ENCODE results near the gene KAZN. TPM values are rescaled to one million over a fixed set of nuclear protein-coding genes. Genes with fewer than 3 reads are reported as not detected.

KAZN gene
- total RNA-seq, 2 donors from 2014 or later = 9.8 to 12.2 TPM

DNA sequence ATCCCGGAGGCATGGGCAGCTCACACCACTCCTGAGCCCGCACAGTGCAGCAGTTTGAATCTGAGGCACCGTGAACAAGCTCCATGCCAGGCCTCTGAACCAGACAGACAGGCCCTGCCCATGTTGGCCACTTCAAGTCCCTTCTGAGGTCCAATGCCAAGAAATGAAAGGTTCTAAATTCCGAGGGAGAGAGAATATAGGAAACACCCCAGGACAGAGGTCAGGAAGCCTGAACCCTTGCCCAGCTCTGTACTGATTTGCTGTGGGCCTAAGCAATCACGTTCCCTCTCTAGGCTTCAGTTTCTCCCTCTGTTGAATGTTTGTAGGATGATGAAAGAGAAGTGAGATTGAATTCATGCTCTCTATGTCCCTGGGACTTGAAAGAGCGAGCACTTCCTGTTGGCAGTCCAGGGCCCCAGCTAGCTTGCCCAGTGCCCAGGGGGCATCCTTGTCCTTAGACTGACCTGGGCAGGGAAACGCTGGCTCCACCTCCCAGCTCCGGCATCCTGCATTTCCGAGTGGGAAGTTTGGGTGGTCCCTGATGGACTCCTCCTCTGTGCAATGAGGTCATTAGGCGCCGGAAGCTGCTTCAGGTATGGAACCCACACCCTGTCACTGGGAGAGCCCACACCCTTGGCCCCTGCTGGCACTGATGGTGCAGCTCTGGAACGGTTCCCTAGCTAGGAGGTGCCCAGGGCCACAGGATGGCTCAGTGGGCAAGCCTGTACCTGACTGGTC is 312.7 kb downstream of the KAZN start:
- no peaks in the 10 kb centered on the region for H3K9me3 ChIP-seq
- H3K4me1 ChIP-seq = no peaks in the 10 kb centered on the region
- H3K27ac ChIP-seq = no peak overlapping the region
- no peak for DNase-seq
- TF ChIP-seq, protein P1, sequence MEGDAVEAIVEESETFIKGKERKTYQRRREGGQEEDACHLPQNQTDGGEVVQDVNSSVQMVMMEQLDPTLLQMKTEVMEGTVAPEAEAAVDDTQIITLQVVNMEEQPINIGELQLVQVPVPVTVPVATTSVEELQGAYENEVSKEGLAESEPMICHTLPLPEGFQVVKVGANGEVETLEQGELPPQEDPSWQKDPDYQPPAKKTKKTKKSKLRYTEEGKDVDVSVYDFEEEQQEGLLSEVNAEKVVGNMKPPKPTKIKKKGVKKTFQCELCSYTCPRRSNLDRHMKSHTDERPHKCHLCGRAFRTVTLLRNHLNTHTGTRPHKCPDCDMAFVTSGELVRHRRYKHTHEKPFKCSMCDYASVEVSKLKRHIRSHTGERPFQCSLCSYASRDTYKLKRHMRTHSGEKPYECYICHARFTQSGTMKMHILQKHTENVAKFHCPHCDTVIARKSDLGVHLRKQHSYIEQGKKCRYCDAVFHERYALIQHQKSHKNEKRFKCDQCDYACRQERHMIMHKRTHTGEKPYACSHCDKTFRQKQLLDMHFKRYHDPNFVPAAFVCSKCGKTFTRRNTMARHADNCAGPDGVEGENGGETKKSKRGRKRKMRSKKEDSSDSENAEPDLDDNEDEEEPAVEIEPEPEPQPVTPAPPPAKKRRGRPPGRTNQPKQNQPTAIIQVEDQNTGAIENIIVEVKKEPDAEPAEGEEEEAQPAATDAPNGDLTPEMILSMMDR (IDR thresholded peaks at IDR 0.05) = no peak
- no peaks in the 10 kb centered on the region for H3K36me3 ChIP-seq
- no peak overlapping the region for H3K9ac ChIP-seq (ENCODE audit: low read depth in 2 of 2, low read length in 2 of 2)
- intact Hi-C loops (cut with DNase I) = no loop called here
- no peak overlapping the region for H3K4me3 ChIP-seq
- no peaks in the 10 kb centered on the region for H3K27me3 ChIP-seq

DNA sequence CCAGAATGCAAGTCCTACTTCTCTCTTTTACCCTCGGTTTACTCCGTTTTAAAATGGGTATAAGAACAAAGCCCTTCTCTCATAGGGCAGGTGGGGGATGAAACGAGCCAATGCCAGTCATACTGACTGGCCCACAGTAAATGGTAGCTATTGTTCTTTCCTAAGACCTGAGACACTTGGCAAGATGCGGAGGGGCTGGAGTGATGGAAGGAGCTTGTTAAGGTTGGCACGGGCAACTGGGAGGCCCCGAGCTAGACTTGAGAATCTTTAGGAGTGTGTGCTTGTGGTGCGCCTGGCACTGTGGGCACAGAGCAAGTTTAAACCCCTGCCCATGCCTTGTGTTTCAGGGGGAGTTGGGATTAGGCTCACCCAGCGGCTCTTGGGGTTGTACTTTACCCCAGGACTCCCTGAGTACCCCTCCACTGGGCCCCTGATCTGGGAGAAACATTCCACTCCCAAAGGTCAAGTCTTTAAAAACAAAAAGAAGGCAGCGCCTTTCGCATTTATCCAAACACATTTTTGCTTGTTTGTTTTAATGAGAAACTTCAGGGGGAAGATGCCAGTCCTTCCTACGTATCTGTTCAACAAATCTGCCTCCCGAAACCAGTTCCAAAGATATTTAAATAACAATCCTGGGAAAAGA is 314.5 kb downstream of the KAZN start:
- TF ChIP-seq, protein P1 (IDR thresholded peaks at IDR 0.05) = no peak
- Histone ChIP-seq H3K9me3 (no peaks in the 10 kb centered on the region), H3K27ac (no peak overlapping the region), H3K27me3 (no peaks in the 10 kb centered on the region), H3K36me3 (no peaks in the 10 kb centered on the region), H3K4me1 (no peaks in the 10 kb centered on the region), H3K9ac (ENCODE audit: low read depth in 2 of 2, low read length in 2 of 2) (no peak overlapping the region), H3K4me3 (no peak overlapping the region)
- intact Hi-C loops (cut with DNase I) = no loop called here
- DNase-seq = no peak

DNA sequence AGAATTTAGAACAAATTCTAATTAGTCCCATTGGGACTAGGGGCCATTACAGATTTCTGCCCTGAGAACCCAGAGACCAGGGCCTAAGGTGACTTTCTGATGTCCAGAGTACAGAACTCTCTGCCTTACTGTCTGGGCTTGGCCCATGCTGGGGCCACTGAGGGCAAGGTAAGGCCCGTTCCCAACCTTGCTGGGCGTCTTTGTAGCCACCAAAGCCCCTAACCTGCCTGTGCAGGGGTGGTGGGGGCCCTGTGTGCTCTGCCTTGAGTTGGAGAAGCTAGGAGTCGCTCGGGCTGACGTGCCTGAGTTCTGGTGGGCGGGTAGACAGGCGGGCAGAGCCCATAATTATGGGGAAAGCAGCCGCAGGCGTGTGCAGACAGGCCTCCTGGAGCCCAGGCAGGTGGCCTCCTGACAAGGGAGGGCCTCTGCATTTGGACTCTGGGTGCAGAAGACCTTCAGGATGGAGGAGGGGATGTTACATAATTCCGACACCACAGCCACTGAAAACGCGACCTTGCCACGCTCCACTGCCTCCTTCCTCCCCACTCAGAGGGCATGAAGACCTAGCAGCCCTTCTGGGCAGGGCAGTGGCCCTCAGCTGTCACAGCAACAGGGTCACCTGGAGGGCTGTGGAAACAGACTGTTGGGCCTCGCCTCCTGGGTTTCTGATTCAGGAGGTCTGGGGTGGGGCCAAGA is 315.1 kb downstream of the KAZN start:
- Histone ChIP-seq H3K27me3 (no peaks in the 10 kb centered on the region), H3K9ac (ENCODE audit: low read depth in 2 of 2, low read length in 2 of 2) (no peak overlapping the region), H3K4me1 (no peaks in the 10 kb centered on the region), H3K27ac (no peak overlapping the region), H3K9me3 (no peaks in the 10 kb centered on the region), H3K36me3 (no peaks in the 10 kb centered on the region), H3K4me3 (no peak overlapping the region)
- DNase-seq = no peak
- TF ChIP-seq, protein P1 (IDR thresholded peaks at IDR 0.05) = no peak
- intact Hi-C loops (cut with DNase I) = no loop called here

DNA sequence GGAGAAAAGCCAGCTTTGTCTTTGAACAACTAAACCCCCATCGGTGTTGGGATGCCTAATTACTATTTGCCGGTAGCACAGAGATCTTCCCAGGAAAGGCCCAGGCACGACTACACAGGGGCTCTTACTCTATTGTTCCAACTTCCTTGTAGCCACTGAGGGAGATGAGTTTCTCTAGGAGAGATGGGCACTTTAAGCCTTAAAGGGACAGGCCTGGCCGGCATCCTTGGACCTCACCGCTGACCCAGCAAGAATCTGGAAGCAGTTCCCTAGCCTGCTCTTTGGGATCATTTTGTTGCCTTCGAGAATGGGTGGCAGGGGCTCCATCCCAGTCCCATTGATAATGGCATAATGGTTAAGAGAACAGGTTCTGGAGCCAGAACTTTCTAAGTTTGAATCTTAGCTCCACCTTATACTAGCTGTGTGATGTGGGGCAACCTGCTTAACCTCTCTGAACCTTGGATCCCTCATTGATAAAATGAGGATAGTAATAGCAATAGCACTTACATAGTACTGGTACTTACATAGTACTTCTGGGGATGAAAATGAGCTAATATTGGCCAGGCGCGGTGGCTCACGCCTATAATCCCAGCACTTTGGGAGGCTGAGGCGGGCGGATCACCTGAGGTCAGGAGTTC is 316.0 kb downstream of the KAZN start:
- DNase-seq = no peak
- Histone ChIP-seq H3K9me3 (no peaks in the 10 kb centered on the region), H3K27ac (no peak overlapping the region), H3K27me3 (no peaks in the 10 kb centered on the region), H3K4me1 (no peaks in the 10 kb centered on the region), H3K4me3 (no peak overlapping the region), H3K36me3 (no peaks in the 10 kb centered on the region), H3K9ac (ENCODE audit: low read depth in 2 of 2, low read length in 2 of 2) (no peak overlapping the region)
- TF ChIP-seq, protein P1 (IDR thresholded peaks at IDR 0.05) = no peak
- intact Hi-C loops (cut with DNase I) = no loop called here

DNA sequence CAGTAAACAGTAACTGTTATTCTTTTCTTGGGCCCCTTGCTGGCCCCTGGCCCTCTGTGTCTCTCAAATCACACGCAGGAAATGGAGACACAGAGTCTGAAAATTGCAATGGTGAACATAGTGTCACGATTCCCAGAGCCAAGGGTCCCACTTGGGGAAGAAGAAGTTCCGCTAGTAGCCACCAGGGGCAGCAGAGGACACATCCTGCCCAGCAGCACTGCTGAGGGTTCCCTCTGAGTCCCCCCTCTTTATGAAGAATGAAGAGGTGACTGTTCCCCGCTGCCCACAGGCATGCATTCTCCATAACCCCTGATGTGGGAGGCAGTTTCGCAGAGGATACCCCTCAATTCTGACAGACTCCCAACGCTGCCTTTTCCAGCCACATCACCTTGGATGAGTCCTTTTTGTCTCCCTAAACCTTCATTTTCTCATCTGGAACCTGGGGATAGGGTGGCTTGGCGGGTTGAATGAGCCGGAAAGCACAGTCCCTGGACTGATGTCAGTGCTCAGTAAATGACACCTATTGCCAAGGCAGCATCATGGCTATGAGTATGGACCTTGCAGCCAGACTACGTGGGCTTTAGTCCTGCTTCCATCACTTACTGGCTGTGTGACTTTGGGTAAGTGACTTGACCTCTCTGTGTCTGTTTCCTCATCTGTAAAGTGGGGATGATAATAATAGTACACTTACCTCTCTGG is 317.0 kb downstream of the KAZN start:
- no peak overlapping the region for H3K4me3 ChIP-seq
- no peak overlapping the region for H3K27ac ChIP-seq
- no peaks in the 10 kb centered on the region for H3K36me3 ChIP-seq
- H3K27me3 ChIP-seq = no peaks in the 10 kb centered on the region
- intact Hi-C loops (cut with DNase I) = loop anchor here (5.0 kb wide), 1 partner anchor 112 kb away; no protein-coding TSS in a partner anchor
- H3K9ac ChIP-seq (ENCODE audit: low read depth in 2 of 2, low read length in 2 of 2) = no peak overlapping the region
- peak; percentile 62 for DNase-seq
- no peaks in the 10 kb centered on the region for H3K9me3 ChIP-seq
- TF ChIP-seq, protein P1 (IDR thresholded peaks at IDR 0.05) = peak; percentile 85
- no peaks in the 10 kb centered on the region for H3K4me1 ChIP-seq

Measured in colonic mucosa (tissue), 4 donors.